Subcutaneous abdominal adipose tissue (tissue), 5 donors: ENCODE data around the gene JADE1.

Experiments used
- H3K27ac ChIP-seq: one replicate; pipeline ENCODE4 v1.7.0; 2013; ENCODE audit warnings: low read depth, mild to moderate bottlenecking, inconsistent platforms, low read length, moderate library complexity
- H3K27me3 ChIP-seq, 5 donors: one replicate each; pipeline ENCODE4 v1.7.0; 2013; ENCODE audit warnings: low read length in 5 of 5, inconsistent platforms in 1 of 5; ENCODE audit not compliant: control insufficient read depth in 5 of 5, insufficient read depth in 4 of 5
- H3K36me3 ChIP-seq, 5 donors: one replicate each; pipeline ENCODE4 v1.7.0; 2013; ENCODE audit warnings: low read length in 5 of 5; ENCODE audit not compliant: control insufficient read depth in 5 of 5, insufficient read depth in 5 of 5
- H3K4me1 ChIP-seq, 5 donors: one replicate each; pipeline ENCODE4 v1.7.0; 2013; ENCODE audit warnings: low read length in 5 of 5, mild to moderate bottlenecking in 3 of 5, moderate library complexity in 1 of 5; ENCODE audit not compliant: control insufficient read depth in 5 of 5, insufficient read depth in 5 of 5
- H3K4me3 ChIP-seq, 5 donors: one replicate each; pipeline ENCODE4 v1.7.0; 2013; ENCODE audit warnings: low read length in 5 of 5, low read depth in 1 of 5
- H3K9ac ChIP-seq, 5 donors: one replicate each; pipeline ENCODE4 v1.7.0; 2013; ENCODE audit warnings: low read length in 5 of 5, mild to moderate bottlenecking in 4 of 5, moderate library complexity in 3 of 5
- H3K9me3 ChIP-seq, 5 donors: one replicate each; pipeline ENCODE4 v1.7.0; 2013; ENCODE audit warnings: low read length in 5 of 5; ENCODE audit not compliant: control insufficient read depth in 5 of 5
- donor health status: healthy.
- donor health status: healthy.
- donor health status: healthy.
- donor health status: healthy.
- donor health status: healthy.

JADE1 gene

GRCh38 chr4:128907981-128908380, 98.5 kb downstream of the JADE1 start:
- H3K4me1 ChIP-seq, result peaks cover 0 to 7% (median 0%) of the 10 kb centered on the region in 5 donors

GRCh38 chr4:128908735-128909134, 99.2 kb downstream of the JADE1 start:
- Histone ChIP-seq H3K9ac (no peak overlapping the region), H3K4me1 (peaks cover 0 to 7% (median 0%) of the 10 kb centered on the region in 5 donors), H3K36me3 (no peaks in the 10 kb centered on the region), H3K27me3 (no peaks in the 10 kb centered on the region), H3K9me3 (no peaks in the 10 kb centered on the region), H3K4me3 (no peak overlapping the region), H3K27ac (no peak overlapping the region)

More at GRCh38 chr4:128907981-128908380, 98.5 kb downstream of the JADE1 start:
- Histone ChIP-seq H3K4me3 (no peak overlapping the region), H3K36me3 (no peaks in the 10 kb centered on the region), H3K27ac (no peak overlapping the region), H3K27me3 (no peaks in the 10 kb centered on the region), H3K9me3 (no peaks in the 10 kb centered on the region), H3K9ac (no peak overlapping the region)

GRCh38 chr4:128913228-128913627, 103.7 kb downstream of the JADE1 start:
- Histone ChIP-seq H3K4me3 (no peak overlapping the region), H3K36me3 (no peaks in the 10 kb centered on the region), H3K27me3 (no peaks in the 10 kb centered on the region), H3K9ac (no peak overlapping the region), H3K27ac (no peak overlapping the region), H3K4me1 (peaks cover 0 to 3% (median 0%) of the 10 kb centered on the region in 5 donors), H3K9me3 (no peaks in the 10 kb centered on the region)

- H3K4me1 ChIP-seq, result peaks cover 0 to 3% (median 0%) of the 10 kb centered on the region in 5 donors
- H3K27me3 ChIP-seq, result no peaks in the 10 kb centered on the region
- no peak overlapping the region for H3K27ac ChIP-seq
- H3K9ac ChIP-seq, result no peak overlapping the region
- no peaks in the 10 kb centered on the region for H3K36me3 ChIP-seq
- no peak overlapping the region for H3K4me3 ChIP-seq
- no peaks in the 10 kb centered on the region for H3K9me3 ChIP-seq
Measured at GRCh38 chr4:128915544-128915943, 106.0 kb downstream of the JADE1 start.

GRCh38 chr4:128916832-128917231, 107.3 kb downstream of the JADE1 start:
- no peaks in the 10 kb centered on the region for H3K36me3 ChIP-seq
- H3K4me1 ChIP-seq, result peaks cover 0 to 3% (median 0%) of the 10 kb centered on the region in 5 donors
- no peaks in the 10 kb centered on the region for H3K27me3 ChIP-seq
- H3K9ac ChIP-seq, result no peak overlapping the region
- H3K9me3 ChIP-seq, result no peaks in the 10 kb centered on the region
- H3K4me3 ChIP-seq, result no peak overlapping the region
- H3K27ac ChIP-seq, result no peak overlapping the region

- H3K36me3 ChIP-seq, result no peaks in the 10 kb centered on the region
- H3K4me1 ChIP-seq, result peaks cover 0 to 3% (median 0%) of the 10 kb centered on the region in 5 donors
- no peak overlapping the region for H3K9ac ChIP-seq
- no peak overlapping the region for H3K4me3 ChIP-seq
- H3K9me3 ChIP-seq, result no peaks in the 10 kb centered on the region
- H3K27ac ChIP-seq, result no peak overlapping the region
- H3K27me3 ChIP-seq, result no peaks in the 10 kb centered on the region
Measured at GRCh38 chr4:128917781-128918180, 108.3 kb downstream of the JADE1 start.

GRCh38 chr4:128921954-128922353, 112.5 kb downstream of the JADE1 start:
- no peaks in the 10 kb centered on the region for H3K9me3 ChIP-seq
- H3K4me1 ChIP-seq, result no peaks in the 10 kb centered on the region
- no peak overlapping the region for H3K27ac ChIP-seq
- H3K4me3 ChIP-seq, result no peak overlapping the region
- no peaks in the 10 kb centered on the region for H3K27me3 ChIP-seq
- H3K36me3 ChIP-seq, result peaks cover 0 to 3% (median 0%) of the 10 kb centered on the region in 5 donors
- no peak overlapping the region for H3K9ac ChIP-seq
